Right lung (tissue), 5 donors: ENCODE measurements around the gene CRYBB1. TPM values are rescaled to one million over a fixed set of nuclear protein-coding genes. Genes with fewer than 3 reads are reported as not detected.
"Not testable (repeated sequence)": the region's sequence is repeated elsewhere in the genome, so short reads cannot be mapped to it uniquely, and the experiment has no call there.

Experiments
- DNase-seq, 2 donors: peaks; one replicate each; pipeline ENCODE4 v3.0.0-alpha.2; 2013
- polyA plus RNA-seq, 5 donors: library from polyadenylated mRNA; unstranded; fragments of 120-200 nt; gene quantifications; one replicate each; pipeline versions ENCODE4 v1.2.1 to v1.2.3, GENCODE V29; 2013; ENCODE audit warnings: inconsistent platforms in 1 of 5, low replicate concordance in 1 of 5; ENCODE audit not compliant: insufficient read length in 5 of 5, insufficient read depth in 1 of 5

Gene CRYBB1
- polyA plus RNA-seq, 5 donors: 0.61 to 1.2 (median 0.99) TPM

DNA sequence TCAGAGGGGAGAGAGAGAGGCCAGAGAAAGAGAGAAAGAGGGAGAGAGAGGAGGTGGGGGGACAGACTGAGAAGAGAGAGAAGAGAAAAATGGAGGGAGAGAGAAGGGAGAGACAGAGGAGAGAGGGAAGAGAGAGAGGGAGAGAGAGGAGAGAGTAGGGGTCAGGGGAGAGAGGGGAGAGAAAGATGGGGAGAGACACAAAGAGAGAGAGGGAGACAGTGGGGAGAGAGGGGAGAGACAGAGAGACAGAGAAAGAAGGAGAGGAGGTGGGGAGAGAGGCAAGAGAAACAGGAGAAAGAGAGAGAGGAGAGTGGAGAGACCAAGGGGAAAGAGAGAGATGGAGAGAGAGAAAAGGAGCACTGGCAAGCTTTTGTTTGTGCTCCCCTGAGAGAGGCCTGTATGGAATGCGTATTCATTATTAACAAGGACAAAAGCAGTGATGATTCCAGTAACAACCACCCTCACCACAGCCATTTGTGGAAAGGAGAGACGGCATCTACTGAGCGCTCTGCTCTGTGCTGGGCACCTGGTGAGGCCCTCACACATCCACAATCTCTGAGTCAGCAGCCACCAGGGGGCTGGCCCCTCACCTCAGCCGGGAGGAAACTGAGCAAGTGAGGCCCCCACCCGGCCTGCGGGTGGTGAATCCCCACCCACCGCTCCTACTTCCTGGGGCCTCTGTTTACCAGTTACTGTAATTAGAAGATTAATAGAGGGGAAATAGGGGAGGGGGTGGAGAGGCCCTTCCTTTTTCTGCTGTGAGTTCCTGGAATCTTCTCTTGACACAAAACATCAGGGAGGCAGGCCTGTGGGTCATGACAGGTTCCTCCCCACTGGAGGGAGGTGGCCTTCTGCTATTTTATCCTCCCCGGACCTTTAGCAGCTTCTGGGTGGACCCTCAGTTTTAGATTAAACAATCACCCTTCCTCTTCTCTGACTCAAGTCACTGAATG is 24.9 kb upstream of the CRYBB1 start:
- DNase-seq: no peak

DNA sequence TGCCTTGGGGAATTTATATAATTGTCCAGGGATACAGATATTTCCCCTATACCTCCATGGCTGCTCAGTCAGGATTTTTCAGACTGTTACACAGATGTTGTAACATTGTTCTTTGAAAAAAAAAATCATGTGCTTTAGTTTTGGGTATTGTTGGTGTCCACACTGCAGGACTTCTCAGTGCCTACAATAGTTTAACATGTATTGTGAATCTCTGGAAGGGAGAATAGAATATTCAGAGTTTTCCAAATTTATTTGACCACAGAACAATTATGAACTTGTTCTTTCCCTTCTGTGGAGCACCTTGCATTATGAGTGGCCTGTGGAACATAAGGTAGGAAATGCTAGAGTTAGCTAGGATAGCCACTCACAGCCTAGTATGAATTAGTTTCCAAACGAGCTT is 18.5 kb upstream of the CRYBB1 start:
- no peak for DNase-seq

DNA sequence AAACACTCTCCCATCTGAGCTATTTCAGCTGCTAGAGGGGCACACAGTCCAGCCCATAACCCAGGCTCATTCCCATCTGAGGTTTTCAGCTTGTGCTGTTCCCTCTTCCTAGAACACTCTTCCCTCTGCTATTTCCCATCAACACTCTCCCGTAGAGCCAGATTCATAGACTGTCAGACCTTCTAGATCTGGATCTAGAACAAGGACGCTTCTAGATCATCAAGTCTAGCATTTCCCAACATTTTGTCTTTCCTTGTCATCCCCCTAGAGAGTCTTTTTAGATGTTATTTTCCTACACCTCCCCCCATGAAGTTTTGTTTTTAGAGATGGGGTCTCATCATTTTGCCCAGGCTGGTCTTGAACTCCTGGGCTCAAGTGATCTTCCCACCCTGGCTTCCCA is 17.3 kb upstream of the CRYBB1 start:
- no peak for DNase-seq

DNA sequence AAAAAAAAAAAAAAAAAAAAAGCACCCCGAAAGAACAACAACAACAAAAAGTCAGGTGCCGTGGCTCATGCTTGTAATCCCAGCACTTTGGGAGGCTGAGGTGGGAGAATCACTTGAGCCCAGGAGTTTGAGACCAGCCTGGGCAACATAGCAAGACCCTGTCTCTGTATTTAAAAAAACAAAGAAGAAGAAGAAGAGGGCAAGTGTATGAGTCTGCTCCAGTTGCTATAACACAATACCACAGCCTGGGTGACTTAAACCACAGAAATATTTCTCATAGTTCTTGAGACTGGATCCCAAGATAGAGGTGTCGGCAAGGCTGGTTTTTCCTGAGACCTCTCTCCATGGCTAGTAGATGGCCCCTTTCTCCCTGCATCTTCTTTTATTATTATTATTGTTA is 16.4 kb upstream of the CRYBB1 start:
- DNase-seq: no peak

DNA sequence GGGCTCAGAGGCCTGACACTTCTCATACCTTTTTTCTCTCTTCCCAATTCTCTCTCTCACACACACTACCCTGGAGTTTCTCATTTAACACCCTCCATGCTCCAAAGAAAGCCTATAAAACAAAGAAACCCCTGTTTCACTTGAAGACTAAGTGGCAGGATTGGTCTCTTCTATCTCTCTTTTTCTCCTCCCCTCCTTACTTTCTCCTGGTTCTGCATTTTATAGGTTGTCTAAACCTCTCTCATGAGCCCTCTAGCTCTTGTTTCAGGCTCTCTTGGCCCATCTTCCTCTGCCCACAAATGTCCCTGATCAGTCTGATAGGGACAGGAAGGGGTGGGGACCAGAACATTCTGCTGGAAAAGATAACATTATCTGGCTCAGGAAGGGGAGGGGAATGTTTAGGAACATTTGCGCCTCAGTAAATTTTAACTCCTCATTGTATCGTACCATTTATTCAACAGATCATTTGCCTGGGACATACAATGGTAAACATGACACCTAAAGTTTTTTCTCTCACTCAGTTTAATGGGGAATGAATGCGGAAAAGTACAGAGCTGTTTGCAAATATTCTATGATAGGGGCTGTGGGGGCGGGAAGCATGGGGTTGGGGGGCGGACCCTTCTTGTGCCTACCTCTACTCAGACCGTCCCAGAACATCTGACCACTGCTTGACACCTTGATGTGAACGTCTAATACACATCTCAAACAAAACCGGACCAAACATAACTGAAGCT is 14.8 kb upstream of the CRYBB1 start:
- no peak for DNase-seq

DNA sequence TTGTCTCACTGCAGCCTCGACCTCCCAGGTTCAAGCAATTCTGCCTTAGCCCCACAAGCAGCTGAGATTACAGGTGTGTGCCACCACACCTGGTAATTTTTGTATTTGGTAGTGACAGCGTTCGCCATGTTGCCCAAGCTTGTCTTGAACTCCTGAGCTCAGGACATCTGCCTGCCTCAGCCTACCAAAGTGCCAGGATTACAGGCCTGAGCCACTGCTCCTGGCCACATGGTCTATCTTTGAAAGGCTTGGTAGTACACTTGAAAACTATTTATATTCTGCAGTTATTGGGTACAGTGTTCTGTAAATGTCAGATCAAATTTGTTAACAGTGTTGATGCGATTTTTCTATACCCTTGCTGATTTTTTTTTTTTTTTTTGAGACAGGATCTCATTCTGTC is 13.5 kb upstream of the CRYBB1 start:
- DNase-seq: no peak

DNA sequence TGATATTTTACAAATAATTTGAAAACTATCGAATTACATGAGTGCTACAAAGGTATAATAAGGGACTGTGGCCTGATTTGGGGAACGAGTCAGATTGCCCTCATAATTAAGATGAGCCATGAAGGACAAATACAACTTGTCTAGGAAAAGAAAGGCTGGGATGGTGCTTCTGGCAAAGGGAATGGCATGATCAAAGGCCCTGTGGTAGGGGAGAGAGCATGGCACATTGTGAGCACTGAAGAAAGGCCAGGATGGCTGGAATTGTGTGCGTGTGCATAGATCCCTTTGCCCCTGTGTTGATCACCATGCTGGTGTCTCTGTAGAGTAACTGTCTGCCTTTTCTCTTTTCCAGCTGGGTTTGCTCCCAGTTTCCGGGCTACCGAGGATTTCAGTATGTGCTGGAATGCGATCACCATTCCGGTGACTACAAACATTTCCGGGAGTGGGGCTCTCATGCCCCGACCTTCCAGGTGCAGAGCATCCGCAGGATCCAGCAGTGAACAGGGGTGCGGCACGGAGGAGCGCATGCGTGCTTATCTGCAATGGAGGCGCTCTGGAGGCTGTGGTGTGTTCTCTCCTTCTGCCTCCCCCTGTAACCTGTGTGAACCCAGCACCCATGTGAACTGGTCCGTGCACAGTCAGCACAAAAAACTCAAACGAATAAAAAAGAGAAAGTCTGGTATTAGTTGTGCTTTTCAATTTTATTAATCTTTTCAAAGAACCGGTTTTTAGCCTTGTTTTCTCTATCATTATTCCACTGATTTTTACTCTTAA is 12.3 kb upstream of the CRYBB1 start:
- no peak for DNase-seq

DNA sequence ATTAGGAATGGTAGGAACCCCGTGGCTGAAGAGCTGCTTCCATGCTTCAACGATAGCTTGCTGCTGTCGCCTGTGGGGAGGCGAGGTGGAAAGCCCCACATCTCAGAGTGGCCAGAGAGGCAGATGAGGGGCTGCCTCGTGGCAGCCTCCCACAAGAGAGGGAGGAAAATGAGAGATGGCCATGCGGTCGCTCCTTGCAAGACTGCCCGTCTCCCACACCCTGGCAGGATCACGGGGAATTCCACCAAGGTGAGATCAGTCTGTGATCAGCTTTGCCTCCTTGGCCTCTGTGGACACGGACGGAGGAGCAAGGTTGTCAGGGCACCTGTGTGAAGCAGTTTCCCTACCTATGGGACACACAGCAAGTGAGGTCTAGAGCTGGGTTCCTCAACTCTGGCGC is 7.0 kb upstream of the CRYBB1 start:
- DNase-seq: no peak

DNA sequence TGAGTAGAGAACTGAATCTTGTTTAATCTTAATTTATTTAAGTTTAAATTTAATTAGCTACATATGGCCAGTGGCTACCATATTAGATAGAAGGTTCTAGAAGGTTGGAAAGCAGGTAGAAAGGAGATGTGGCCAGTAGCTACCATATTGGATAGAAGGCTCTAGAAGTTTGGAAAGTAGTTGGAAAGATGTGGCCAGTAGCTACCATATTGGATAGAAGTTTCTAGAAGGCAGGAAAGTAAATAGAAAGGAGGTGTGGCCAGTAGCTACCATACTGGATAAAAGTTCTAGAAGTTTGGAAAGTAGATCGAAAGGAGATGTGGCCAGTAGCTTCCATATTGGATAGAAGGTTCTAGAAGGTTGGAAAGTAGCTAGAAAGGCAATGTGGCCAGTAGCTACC is 6.2 kb upstream of the CRYBB1 start:
- DNase-seq: no peak

DNA sequence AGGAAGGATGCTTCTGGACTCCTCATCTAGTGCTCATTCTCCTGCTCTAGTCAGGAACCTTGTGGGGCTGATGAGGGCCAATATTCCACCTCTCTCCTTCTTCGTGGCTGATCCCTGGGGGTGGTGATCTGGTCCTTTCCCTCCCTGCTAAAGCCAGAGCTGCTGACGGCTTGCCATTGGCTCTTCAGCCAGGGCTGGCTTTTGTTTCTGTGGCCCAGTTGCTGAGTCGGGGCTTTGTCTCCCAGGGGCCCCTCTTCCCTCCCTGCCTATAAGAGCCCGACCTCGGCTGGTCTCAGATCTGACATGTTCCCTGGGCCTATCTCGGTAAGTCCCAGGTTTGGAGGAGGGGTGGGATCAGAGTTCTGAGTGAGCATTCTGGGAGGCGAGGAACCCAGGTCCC is 3.8 kb upstream of the CRYBB1 start, which contains the start of gene CRYBA4:
CRYBA4 (plus strand) TSS at position 301 of the 400 bp plus-strand sequence. CDS start 634 bp downstream, outside the sequence.
- no peak for DNase-seq

DNA sequence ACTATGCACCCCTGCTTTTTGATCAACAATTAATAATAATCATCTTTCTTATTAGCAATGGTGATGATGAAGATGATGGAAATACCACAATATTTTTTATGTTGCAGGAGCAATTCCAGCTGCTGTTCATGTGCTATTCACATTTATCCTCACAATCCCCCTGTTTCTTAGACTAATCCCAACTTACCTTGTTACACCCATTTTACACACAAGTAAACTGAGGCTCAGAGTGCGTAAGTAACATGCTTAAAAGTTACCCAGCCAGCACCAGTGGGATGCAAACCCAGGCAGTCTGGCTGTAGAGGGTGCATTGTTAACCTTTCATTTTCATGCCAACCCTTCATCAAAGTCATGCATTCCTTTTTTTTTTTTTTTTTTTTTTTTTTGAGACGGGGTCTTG is 2.4 kb upstream of the CRYBB1 start:
- DNase-seq: no peak

DNA sequence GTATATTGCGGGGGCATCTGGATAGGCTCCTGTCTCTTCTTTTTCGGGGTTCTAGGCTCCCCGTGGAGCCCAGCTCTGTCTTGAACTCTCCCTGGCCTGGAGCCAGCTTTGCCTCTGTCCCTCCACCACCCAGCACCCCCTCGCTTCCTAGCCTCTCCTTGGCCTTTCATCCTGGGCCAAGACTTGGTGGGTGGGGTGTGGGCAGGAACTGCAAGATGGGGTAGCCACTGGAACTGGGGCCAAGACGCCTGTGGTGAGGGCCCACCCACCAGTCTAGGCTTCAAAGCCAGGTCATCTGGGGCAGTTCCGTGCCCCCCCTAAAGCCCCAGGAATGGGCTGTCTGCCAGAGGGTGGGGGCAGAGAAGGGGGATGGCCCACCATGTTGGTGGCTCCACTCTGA is 1.7 kb upstream of the CRYBB1 start:
- peak; percentile 27 to 36 for DNase-seq

DNA sequence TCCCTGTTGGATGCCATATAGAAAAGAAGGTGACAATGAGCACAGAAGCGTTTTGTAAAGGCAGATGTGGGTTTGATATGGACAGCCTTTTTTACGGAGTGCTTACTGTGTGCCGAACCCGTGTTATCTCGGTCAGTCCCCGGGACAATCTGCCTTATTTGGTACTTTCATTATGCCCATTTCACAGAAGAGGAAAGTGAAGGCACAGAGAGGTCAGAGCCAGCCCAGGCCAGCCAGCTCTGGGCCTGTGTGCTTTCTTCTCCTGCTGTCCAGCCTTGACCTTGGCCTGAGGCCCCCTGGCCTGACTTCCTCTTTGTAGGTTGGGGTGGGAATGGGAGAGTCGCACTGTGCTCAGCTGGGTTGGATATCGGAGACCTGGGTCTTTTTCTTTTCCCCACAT is 628 bp upstream of the CRYBB1 start:
- DNase-seq: no peak

DNA sequence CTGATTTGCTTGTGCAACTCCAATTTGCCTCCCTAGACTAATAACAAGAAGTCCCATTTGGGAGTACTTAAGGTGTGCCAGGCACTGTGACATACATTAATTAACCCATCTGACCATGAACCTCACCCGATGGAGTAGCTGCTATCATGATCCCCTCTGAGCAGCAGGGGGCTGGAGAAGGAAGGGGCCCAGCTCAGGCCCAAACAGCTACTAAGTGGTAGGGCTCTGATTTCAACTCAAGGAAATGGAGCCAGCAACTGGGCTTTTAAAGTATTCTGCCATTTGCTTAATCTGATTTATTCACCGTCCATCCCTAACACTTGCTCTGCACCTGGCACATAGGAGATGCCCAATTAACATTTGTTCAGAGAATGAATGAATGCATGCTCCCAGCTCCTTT is 1.2 kb downstream of the CRYBB1 start:
- DNase-seq: no peak

DNA sequence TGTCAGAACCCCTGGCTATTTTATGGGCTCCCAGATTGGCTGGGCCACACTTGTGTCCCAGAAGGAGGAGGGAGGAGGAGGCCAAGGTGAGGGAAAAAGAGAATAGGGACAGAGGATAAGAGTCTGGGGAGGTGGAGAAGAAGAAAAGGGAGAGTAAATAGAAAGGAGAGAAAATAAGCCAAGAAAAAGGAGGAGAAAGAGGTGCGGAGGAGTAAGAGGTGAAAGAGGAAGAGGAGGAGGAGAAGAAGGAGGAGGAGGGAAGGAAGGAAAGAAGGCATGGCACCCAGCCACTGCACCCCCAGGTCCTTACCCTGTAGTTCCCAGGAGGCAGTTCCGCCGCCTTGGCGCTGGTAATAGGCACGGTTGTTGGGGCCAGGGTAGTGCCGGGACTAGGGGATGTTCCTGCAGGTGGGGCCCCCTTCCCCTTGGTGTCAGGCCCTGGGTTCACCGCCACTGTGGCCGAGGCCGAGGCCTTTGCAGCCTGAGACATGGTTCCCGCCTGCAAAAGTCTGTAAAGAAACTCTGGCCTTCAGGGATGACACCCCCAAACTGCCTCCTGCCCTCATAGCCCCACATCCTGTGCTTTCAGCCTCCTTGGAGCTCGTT is 1.9 kb downstream of the CRYBB1 start:
- DNase-seq: no peak

DNA sequence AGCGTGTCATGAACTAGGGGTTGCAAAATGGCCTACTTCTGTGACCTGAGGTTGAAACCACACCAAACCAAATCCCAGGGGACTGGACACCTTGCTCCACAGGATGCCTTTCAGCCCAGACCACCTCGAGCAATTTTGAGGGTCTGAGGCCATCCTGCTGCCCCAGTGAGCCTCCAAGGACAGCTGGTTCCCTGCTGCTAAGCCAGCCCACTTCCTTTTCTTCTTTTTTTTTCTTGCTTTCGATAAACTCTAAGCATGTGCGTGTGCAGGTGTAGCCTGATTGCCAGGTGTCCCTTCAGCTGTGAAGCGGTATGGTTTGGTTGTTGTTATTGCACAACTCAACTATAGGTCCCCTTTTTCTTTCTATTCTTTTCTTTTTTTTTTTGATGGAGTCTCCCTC is 2.7 kb downstream of the CRYBB1 start:
- DNase-seq: no peak

DNA sequence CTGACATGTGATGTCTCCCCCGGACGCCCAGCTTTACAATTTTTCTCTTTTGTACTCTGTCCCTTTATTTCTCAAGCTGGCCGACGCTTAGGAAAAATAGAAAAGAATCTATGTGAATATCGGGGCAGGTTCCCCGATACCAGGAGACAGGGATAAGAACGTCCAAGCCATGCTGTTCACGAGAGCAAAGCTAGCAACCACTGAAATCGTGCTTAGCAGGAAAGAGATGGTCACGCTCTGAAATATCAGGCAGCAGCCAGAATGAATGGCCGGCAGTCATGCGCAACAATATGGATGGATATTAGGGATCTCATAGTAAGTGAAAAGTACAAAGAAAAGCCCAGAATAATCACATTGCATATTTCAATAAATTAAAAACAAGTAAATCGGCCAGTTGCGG is 3.5 kb downstream of the CRYBB1 start:
- DNase-seq: no peak

DNA sequence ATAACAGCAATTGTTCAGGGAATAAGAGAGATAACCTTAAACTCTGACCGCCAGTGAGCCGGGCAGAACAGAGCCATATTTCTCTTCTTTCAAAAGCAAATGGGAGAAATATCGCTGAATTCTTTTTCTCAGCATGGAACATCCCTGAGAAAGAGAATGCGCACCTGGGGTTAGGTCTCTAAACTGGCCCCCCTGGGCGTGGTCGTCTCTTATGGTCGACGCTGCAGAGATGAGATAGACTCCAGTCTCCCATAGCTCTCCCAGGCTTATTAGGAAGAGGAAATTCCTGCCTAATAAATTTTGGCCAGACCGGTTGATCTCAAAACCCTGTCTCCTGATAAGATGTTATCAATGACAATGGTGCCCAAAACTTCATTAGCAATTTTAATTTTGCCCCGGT is 4.1 kb downstream of the CRYBB1 start:
- DNase-seq: not testable (repeated sequence)

DNA sequence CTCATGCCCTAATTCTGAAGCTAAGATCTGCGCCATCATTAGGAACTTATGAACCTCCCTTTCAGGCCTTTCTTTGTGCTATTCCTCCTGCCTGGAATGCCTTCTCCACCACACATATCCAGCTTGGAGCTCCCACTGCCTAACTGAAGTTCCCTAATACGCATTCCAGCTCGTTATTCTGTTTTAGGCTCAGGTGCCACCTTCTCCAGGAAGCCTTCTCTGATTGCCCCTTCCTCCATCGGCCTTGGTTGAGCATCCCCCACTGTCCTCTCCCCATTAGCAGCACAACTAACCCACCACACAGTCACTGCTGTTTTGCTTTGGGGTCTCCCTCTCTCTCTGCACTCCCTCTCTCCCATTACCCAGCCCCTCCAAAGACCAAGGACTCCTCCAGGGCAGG is 5.2 kb downstream of the CRYBB1 start:
- DNase-seq: no peak

DNA sequence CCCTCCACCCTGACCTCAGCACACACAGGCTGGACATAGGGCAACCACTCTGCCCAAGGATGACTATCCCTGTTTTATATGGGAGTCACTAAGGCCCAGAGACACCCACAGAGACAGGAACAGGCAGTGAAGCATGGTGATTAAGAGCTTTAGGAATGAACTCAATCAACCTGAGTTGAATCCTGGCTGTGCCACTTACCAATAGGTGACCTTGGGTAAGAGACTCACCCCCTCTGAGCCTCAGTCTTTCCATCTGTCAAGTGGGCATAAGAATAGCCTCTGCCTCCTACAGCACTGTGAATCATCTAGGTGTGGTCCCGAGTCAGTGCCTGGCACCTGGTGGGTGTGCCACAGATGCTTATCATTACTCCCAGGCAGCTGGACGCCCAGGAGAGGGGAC is 6.8 kb downstream of the CRYBB1 start:
- no peak for DNase-seq

DNA sequence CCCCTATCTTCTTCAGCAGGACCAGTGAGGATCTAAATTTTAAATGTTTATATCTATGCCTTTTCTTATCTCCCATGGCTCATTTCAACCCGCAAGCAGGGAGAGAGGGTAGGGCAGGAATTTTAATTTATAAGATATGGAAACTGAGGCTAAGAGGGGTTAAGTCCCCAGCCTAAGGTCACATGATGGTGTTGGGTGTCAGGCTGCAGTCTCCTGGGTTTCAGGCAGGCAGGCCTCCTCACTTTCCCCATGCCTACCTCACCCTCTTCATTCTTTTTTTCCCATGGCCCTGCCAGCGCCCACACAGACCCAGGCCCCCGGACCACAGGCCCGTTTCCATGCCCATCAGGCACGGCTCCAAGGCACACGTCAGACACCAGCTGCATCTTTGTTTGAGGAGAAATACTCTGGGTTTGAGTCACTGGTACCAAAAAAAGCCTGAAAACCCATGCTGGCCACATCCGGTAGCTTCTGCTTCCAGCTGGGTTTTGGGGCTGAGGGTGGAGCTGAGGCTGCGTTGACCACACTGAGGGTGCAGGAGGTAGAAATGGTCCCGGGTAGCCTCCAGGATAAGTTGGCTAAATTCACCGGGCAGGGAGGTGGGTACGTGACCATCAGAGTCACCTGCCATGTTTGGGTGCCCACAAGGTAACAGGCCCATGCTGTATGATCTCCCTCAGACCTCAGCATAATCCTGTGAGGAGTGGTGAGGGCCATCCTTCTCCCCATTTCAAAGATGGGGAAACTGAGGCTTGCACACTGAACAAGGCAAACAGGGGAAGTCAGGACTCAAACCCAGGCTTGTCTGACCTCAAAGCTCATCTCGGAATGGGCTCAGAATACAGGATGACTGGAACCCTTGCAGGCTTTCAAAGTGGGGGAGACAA is 7.5 kb downstream of the CRYBB1 start:
- no peak for DNase-seq
